OCI-LY7 (cell line): ENCODE data around the gene ZNF469.

Source experiments
- EZH2phosphoT487 ChIP-seq: fragments of 200-600 bp; sonication (generic); IDR thresholded peaks from 2 replicates; pipeline ENCODE4 v1.6.1; 2018; ENCODE audit warnings: low read depth, borderline replicate concordance, mild to moderate bottlenecking, mixed run types, antibody characterized with exemption, low read length, moderate library complexity, mixed read lengths
- TF ChIP-seq, protein P1 (sequence below): fragments of 200-600 bp; sonication (generic); conservative IDR thresholded peaks from 2 replicates; pipeline ENCODE4 v1.5.1; 2014; ENCODE audit warnings: mild to moderate bottlenecking, antibody characterized with exemption, low read length, moderate library complexity, mixed read lengths

DNA sequence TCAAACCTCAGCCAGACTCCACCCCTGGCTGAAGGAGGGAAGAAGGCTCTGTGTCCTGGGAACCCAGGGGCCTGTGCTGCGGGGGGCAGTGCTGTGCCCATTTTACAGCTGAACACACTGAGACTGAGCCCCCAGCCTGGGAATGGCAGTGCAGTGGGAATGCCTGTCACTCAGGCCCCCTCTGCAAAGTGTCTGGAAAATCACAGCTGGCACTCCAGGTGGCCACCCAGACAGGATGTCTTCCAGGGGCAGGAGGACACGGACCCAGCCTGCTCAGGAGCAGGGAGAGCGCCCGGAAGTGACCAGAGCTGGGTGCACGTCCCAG, 32.6 kb downstream of the ZNF469 start:
- TF ChIP-seq, protein P1, sequence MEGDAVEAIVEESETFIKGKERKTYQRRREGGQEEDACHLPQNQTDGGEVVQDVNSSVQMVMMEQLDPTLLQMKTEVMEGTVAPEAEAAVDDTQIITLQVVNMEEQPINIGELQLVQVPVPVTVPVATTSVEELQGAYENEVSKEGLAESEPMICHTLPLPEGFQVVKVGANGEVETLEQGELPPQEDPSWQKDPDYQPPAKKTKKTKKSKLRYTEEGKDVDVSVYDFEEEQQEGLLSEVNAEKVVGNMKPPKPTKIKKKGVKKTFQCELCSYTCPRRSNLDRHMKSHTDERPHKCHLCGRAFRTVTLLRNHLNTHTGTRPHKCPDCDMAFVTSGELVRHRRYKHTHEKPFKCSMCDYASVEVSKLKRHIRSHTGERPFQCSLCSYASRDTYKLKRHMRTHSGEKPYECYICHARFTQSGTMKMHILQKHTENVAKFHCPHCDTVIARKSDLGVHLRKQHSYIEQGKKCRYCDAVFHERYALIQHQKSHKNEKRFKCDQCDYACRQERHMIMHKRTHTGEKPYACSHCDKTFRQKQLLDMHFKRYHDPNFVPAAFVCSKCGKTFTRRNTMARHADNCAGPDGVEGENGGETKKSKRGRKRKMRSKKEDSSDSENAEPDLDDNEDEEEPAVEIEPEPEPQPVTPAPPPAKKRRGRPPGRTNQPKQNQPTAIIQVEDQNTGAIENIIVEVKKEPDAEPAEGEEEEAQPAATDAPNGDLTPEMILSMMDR, result no peak
- no peak for TF ChIP-seq EZH2phosphoT487
